Muscle of arm (tissue), 12 donors: Measurements from ENCODE around the gene HRH2. TPM values are rescaled to one million over a fixed set of nuclear protein-coding genes. Genes with fewer than 3 reads are reported as not detected.
"Not testable (repeated sequence)": the region's sequence is repeated elsewhere in the genome, so short reads cannot be mapped to it uniquely, and the experiment has no call there.

ENCODE experiments used
- DNase-seq: peaks from one replicate; pipeline ENCODE4 v3.0.0-alpha.2; 2013
- polyA plus RNA-seq, 12 donors: library from polyadenylated mRNA; unstranded; fragments of 120-200 nt; gene quantifications; one replicate each; pipeline ENCODE4 v1.2.1, GENCODE V29; 2013; ENCODE audit not compliant: insufficient read length in 12 of 12

The HRH2 gene
- polyA plus RNA-seq, 12 donors = 0.67 to 2.9 (median 0.95) TPM; not detected in 2

DNA sequence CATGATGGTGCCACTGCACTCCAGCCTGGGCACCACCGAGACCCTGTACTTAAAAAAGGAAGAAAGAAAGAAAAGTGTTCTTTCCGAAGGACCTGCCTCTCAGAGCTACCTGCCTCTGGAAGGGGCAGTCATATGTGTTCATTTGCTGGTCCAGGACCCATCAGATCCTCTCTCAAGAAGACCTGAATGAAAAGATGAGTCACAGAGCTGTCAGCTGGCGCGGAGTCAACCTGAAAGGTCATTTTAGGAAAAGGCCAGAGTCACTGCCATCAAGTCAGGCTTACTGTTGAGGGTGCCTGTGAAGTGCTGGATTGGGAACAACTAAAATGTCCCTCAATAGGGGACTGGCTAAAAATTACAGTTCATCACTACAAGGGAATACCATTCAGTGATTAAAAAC lies 14.9 kb upstream of the HRH2 start:
- no peak for DNase-seq

DNA sequence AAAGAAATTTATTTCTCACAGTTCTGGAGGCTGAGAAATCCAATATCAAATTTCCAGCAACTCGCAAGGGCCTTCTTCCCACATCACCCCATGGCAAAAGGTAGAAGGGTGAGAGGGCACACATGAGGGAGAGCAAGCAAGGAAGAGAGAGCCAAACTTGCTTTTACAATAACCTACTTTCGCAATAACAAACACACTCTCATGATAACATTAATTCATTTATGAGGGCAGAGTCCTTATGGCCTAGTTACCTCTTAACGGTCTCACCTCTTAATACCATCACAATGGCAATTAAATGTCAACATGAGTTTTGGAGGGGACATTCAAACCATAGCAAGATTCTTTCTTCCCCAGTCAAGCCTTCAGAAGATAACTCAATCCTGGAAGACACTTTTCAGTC lies 11.6 kb upstream of the HRH2 start:
- no peak for DNase-seq

DNA sequence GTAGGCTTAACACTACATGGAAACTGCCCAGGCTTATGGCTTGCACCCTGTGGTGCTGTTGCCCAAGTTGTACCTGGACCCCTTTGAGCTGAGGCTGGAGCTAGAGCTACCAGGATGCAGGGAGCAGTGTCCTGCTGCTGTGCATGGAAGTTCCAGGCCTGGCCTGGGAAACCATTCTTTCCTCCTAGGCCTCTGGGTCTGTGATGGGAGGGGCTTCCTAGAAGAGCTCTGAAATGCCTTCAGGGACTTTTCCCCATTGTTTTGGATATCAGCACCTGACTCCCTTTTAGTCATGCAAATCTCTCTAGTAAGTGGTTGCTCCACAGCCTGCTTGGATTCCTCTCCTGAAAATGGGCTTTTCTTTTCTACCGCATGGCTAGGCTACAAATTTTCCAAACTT lies 7.9 kb upstream of the HRH2 start:
- no peak for DNase-seq

DNA sequence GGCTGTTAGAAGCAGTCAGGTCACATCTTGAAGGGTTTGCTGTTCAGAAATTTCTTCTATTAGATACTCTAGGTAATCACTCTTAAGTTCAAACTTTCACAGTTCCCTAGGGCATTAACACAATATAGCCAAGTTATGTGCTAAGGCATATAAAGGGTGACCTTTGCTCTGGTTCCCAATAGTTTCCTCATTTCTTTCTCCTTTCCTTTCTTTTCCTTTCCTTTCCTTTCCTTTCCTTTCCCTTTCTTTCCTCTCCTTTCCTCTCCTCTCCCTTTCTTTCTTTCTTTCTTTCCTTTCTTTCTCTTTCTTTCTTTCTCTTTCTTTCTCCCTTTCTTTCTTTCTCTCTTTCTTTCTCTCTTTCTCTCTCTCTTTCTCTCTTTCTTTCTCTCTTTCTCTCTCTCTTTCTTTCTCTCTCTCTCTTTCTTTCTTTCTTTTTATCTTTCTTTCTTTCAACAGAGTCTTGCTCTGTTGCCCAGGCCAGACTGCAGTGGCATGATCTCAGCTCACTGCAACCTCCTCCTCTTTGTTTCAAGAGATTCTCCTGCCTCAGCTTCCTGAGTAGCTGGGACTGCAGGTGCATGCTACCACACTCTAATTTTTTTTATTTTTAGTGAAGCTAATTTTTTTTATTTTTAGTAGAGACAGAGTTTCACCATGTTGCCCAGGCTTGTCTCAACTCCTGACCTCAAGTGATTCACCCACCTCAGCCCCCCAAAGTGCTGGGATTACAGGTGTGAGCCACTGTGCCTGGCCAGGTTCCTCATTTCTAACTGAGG lies 7.3 kb upstream of the HRH2 start:
- DNase-seq = not testable (repeated sequence)

DNA sequence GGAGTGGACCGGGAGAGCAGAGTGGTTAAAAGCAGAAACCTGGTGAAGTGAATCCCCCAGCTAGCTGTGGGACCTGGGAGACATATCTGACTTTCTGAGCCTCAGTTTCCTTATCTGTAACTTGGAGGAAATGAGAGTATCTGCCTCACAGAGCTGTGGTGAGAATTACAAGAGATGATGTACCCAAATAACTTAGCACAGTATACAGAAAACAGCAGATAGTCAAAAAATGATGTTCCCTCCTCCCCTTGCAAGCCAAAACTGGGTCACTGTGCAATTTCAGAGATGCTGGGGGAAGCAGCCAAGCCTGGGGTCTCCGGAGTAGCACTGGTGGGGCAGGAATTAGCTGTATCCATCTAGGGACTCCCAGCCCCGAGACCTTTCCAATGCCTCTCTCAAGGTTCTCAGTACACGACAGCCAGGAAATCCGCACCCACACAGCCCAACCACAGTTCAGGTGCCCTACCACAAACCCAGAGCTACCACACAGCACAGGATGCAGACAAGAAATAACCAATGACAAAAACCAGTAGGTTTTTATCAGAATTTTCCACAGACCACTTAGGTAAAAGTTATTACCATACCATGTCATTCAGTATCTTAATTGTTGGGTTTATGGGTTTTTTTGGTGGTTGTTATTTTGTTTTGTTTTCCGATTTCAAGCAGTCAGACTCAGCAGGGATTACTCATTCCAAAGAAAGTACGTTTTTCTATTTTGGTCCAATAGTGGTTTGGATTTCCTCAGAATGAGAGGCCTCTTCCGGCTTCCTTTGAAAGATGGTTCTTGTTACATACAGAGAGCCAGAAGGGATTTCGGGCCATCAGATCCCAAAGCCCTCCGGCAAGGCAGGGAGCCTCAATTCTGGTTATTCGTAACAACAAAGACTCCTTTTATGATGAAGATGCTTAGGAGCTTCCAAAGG lies 4.9 kb upstream of the HRH2 start:
- no peak for DNase-seq

DNA sequence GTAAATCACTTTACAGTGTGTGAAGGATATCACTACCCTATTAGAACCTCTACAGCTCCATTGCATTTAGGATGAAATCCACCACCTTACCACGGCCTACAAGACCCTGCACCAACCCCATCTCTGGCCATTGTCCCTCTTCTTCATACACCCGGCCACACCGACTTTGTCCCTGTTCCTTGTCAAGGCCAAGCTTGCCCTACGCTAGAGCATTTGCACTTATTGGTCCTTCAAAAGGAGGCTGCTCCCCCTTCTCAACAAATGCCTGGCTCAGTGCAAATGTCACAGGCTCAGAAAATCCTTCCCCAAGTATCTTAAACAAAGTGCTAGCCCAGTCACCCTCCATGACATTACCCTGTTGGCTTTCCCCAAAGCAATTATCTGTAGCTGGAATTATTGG lies 4.1 kb upstream of the HRH2 start:
- DNase-seq = no peak

DNA sequence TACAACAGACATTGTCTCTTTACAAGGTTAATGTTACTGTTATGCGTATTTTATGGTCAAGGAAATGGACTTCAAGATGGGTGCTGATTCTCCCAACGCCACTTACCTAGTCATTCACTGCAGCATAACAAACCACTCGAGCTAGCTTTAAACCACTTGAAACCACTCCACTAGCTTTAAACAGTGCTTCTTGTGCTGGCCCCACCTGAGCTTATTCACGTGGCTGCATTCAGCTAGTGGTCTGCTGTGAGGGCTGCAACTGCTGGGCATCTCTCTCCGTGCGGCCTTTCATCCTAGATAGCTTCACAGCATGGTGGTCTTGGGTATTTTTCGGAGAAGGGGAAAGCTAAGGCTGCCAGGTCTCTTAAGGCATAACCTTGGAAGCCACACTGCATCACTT lies 3.5 kb upstream of the HRH2 start:
- DNase-seq = no peak

DNA sequence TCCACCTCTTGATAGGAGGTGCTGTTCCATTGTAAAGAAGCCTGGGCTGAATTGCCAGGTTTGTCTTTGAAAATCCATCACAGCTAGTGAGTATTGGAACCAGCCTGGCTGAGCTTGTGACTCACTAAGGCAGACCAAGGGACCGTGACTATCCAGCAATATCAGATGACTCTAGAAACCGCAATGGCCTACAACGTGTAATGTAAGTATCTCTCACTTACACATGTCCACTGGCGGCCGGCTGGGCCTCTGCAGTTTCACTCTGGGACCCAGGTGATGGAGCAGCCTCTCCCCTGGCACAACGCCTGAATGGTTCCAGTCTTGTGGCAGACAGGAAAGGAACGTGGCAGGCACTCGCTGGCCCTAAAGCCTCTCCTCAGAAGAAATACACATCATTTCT lies 3.1 kb upstream of the HRH2 start:
- no peak for DNase-seq

DNA sequence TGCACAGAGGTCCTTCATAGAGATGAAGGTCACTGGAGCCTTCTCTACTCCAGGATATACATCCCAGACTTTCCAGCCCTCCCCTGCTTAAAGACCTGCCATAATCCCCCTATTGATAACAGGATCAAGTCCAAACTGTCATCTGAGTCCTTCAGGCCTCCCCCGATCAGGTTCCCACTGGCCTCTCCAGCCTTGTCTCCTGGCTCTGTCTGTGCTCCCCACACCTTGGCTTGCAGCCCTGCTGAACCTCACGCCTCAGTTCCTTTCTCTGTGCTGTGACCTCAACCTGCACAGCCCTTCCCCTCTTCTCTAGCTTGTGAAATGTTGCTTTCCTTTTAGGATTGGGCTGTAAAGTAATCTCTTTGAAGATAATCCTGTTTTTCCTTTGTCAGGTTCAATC lies 2.5 kb upstream of the HRH2 start:
- DNase-seq = no peak

DNA sequence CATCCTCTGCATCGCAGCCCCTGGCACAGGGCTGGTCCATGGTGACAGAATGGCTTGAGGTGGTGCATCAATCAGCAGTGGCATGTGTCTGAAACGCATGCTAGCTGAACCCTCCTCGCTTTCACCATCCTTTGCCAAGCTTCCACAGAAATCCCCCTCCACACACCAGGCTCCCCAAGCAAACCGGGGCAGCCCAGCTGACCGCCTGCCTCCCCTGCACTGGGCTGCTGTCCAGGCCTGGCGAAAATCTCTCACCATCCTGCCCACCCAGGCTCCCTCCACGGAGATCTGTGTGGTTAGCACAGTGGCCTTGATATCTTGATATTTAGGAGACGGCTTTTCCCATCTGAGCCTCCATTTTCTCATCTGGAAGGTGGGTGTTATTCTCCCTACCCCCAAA lies 905 bp upstream of the HRH2 start:
- no peak for DNase-seq

DNA sequence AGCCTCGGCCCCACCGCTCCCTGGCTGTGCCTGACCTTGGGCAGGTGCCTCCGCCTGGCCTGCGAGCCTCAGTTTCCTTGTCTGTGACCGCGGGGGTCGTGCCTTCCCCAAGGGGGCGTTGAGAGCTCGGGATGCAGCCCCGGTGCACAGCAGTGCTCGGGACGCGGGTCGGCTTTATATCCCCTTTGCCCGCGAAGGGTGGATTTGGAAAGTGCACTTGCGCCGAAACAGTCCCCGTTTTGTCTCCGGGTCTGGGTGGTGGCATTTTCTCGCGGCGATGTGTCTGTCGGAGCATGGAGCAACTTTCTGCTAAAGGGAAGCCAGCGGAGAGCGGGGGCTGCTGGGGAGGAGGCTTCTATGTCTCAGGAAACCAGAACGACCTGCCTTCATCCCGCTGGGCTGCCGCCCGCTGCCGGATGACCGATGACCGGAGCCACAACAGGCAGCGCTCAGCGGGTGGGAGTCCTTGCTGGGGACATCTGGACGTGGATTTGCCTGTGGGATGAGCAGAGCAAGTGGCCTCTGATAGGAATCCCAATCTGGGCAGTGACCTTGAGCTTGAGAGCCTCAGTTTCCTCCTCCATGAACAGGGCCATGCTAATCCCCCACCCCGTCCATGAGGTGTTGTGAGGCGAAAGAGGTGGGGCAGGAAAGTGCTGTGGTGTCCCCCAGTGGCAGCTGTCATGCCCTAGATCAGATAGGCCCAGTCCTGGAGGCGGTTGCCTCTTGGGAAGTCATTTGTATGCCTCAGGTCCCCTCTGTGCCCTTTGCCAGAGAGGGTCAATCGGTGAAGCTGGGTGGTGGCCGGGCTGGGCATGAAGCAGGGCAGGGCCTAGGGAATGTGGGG lies 651 bp downstream of the HRH2 start:
- no peak for DNase-seq

DNA sequence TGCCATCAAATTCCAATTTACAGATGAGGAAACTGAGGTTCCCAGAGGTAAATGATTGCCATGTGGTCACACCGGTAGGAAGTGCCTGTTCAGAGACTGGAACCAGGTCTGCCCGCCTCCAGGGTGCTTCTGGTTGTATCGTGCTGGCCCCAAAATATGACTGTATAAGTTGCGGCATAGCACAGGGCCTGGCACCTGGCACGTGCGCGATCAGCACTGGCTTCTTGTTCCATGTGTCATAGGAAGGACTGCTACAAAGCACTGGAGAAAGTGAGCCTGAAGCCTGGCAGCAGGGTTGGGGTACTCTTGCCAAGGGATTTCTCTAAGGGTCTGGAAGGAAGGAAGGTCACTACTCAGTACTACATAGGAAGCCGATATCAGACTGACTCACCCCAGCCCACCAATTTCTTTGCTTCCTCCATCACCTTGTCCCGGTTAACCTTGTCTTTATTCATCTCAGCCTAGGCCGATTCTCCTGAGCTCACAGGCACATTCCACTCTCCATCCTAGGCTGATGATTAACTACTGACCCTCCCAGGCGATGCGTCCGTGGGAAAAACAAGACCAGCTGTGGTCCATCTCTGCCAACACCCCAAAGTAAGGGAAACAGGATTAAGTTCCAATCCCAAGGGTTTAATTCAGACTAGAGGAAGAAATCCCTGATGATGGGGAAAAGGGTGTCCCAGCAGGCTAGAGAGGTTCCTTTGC lies 1.8 kb downstream of the HRH2 start:
- no peak for DNase-seq

DNA sequence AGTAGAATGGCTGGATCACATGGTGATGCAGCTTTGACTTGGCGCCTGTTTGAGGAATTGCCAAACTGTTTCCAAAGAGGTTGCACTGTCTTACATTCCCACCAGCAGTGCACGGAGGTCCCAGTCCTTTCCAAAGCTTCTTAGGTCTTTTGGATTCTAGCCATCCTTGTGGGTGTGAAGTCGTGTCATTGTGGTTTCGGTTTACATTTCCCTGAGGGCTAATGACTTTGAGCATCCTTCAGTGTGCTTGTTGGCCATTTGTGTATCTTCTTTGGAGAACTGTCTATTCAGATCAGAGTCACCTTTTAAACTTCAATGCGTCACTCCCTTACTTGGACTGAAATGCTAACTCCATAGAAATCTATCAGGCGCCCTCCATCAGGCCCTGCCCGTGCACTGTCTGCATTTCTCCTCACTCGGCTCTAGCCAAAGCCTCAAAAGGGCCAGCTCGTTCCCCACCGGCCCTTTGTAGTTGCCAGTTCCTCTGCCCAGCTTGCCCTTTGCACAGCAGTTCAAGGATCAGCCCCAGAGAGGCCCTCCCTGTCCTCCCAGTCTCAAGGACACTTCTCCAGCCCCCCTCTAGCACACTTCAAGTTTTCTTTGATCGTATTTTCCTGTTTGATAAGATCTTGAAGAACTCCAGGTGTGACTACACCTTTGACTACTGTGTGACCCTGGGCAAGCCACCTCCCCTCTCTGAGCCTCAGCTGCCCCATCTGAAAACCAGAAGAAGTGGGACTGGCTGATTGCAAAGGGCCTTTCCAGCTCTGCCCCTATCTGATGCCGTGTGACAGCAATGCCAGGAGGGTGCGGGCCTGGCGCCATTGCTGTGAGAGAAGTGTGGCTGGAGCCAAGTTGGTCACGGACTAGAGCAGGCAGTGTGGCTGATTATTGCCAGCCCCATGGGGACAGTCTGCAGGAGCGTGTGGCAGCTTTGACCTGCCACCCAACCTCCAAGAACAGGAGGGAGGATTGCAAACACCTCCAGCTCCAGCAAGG lies 5.6 kb downstream of the HRH2 start:
- no peak for DNase-seq

DNA sequence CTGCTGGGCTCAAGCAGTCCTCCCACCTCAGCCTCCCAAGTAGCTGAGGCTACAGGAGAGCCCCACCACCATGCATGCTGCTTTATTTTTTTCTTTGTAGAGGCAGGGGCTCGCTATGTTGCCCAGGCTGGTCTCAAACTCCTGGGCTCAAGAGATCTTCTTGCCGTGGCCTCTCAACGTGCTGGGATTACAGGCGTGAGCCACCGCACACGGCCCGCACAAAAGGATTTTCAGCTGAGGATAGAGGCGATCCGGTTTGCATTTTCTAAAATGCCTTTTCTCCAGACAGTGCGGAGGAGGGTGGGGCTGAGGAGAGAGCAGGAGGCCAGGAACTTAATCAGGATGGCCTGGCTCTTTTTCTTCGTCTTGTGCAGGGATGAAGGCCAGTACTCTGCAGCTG lies 6.9 kb downstream of the HRH2 start:
- DNase-seq = no peak

DNA sequence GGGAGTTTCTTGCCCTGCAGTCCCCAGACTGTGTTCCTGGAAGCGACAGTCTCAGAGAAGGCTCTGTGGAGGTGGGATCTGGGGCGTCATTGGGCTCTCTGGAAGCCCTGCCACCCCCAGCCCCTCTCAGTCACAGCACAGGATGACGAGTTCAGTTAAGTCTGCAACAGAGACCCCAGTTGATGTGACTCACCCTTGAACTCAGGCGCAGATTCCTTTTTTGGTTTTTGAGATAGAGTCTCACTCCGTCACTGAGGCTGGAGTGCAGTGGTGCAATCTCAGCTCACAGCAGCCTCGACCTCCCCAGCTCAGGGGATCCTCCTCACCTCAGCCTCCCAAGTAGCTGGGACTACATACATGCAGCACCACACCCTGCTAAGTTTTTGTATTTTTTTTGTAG lies 8.3 kb downstream of the HRH2 start:
- DNase-seq = no peak

DNA sequence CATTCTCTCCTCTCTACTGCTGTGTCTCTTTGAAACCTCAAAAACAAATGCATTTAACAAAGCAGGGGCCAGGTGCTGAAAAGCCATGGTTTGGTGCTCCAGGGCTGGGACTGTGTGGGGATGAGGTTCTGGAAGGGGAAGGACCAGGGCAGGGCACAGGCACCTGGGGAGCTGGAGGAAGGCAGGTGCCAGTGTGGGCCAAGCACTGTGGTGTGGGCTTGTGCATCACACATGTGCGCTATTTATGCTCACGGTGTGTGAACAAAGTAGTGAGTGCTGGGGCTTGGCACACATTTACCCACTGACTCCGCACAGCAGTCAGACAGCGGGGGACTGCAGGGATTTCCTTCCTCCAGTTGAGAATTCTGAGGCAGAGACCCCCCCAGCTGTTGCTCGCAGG lies 10.1 kb downstream of the HRH2 start:
- no peak for DNase-seq

DNA sequence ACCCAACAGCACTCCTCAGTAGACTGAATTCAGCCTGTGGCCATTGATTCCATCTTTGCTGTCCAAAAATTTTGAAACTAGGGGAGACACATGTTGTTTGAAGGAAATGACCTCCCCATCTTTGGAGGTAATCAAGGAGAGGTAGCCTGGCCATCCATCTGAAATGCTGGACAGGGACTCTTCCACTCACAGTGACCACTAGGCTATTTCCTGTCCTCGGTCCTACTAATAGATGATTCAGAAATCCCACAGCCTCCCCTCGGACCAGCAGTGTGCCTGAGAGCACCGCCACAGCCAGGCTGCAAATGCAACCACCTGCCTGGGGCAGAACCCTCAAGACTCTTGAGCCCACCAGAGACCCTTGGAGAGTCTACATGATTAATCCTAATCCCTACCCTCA lies 12.5 kb downstream of the HRH2 start:
- DNase-seq = no peak

DNA sequence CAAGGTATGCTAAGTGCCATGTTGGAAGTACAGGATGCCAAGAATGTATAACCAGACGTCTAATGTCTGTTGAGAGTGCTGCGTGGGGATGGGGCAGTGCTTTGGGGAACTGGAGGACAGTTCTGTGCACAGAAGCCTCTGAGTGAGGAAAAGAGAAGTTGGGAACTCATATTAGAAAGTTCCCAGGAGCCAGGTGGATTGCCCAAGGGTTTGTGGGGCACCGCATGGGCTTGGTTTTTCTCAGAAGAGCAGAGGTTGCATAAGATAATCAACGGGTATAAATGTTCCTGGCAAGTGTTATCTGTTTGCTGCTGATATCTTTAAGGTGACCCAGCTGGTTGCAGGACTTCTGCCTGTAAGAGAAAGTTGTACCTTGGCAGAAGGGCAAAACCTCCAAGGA lies 13.1 kb downstream of the HRH2 start:
- no peak for DNase-seq

DNA sequence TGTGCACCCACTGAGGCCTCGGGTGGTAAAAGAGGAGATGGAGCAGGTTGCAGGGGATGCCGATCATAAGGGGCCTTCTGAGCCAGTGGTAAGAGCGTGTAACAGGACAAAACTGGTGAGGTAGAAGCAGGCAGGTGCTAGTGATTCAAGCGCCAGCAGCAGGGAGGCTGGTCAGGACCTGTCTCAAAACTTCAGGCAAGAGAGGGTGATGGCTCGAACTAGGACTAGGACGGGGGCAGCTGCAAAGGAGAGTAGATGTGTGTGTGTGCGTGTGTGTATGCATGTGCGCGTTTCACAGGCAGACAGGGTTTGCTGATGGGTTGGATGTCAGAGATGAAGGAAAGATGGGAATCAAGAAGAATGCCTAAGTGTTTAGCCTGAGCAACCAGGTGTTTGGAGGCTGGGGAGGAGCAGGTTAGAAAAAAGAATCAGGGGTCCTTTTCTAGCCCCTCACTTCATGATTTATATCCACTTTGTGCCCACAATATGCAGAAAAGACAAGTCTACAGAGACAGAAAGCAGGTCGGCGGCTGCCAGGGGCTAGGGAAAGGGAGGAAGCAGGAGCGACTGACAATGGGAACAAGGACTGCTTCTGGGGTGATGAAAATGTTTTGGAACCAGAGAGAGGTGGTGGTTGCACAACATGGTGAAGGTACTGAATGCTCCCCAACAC lies 15.2 kb downstream of the HRH2 start:
- DNase-seq = no peak
